HL-60 (cell line): Measurements from ENCODE around the gene DDR1.
A peak's percentile ranks its signal among the peaks of the same experiment; 100 is the strongest.

Experiments
- DNase-seq, 2 experiments: peaks; one replicate each; pipeline ENCODE4 v3.0.0-alpha.2; 2010 to 2020; ENCODE audit warnings: low read depth in 1 of 2, low spot score in 1 of 2
- H3K27ac ChIP-seq: fragments of 250-450 bp; sonication (Bioruptor Pico); replicated peaks from 2 replicates; pipeline ENCODE4 v1.5.1; 2020; ENCODE audit warnings: mild to moderate bottlenecking, moderate library complexity
- H3K27me3 ChIP-seq: fragments of 250-450 bp; sonication (Bioruptor Pico); 2 replicates; pipeline ENCODE4 v1.5.1; 2021; ENCODE audit warnings: mild to moderate bottlenecking, moderate library complexity; ENCODE audit not compliant: insufficient read depth, poor library complexity, severe bottlenecking
- H3K4me3 ChIP-seq: replicated peaks from 2 replicates; pipeline ENCODE4 v1.5.1; 2011; ENCODE audit warnings: mild to moderate bottlenecking, control low read depth, low read length; ENCODE audit not compliant: insufficient read depth
- GABPA ChIP-seq: IDR thresholded peaks from 2 replicates; pipeline ENCODE4 v1.6.1; 2012; ENCODE audit warnings: low read depth
- POLR2AphosphoS5 ChIP-seq: IDR thresholded peaks from 2 replicates; pipeline ENCODE4 v1.6.1; 2012; ENCODE audit warnings: low read depth
- SPI1 ChIP-seq: IDR thresholded peaks from 2 replicates; pipeline ENCODE4 v1.6.1; 2012; ENCODE audit warnings: low read depth, mild to moderate bottlenecking, borderline replicate concordance
- TF ChIP-seq, protein P1 (sequence below): IDR thresholded peaks from 2 replicates; pipeline ENCODE4 v1.6.1; 2012; ENCODE audit warnings: low read depth; ENCODE audit not compliant: insufficient replicate concordance
- TF ChIP-seq, protein P2 (sequence below): IDR thresholded peaks from one replicate; pipeline ENCODE4 v1.5.1; 2011; ENCODE audit warnings: low read length, control low read depth, inconsistent platforms; ENCODE audit not compliant: insufficient read depth

Gene DDR1

DNA sequence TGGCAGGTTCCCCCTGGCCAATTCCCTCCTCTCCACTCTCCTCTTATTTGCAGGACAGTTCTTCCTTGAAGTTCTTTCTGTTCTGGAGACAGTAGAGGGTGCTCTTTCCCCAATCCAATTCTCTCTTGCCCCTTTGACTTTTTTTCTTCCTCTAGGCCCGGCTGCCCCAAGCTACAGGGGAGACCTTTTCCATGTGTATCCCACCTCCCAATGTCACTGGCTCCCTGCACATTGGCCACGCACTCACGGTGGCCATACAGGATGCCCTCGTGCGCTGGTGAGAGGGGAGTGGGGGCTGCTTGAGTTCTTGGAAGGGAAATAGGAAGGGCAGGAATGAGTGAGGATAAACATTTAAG is 31.2 kb downstream of the DDR1 start:
- Histone ChIP-seq H3K27ac (no peak overlapping the region; the same call in 1 of the 2 replicates), H3K4me3 (no peak overlapping the region)
- TF ChIP-seq GABPA (no peak), SPI1 (no peak), POLR2AphosphoS5 (no peak)
- TF ChIP-seq, protein P1, sequence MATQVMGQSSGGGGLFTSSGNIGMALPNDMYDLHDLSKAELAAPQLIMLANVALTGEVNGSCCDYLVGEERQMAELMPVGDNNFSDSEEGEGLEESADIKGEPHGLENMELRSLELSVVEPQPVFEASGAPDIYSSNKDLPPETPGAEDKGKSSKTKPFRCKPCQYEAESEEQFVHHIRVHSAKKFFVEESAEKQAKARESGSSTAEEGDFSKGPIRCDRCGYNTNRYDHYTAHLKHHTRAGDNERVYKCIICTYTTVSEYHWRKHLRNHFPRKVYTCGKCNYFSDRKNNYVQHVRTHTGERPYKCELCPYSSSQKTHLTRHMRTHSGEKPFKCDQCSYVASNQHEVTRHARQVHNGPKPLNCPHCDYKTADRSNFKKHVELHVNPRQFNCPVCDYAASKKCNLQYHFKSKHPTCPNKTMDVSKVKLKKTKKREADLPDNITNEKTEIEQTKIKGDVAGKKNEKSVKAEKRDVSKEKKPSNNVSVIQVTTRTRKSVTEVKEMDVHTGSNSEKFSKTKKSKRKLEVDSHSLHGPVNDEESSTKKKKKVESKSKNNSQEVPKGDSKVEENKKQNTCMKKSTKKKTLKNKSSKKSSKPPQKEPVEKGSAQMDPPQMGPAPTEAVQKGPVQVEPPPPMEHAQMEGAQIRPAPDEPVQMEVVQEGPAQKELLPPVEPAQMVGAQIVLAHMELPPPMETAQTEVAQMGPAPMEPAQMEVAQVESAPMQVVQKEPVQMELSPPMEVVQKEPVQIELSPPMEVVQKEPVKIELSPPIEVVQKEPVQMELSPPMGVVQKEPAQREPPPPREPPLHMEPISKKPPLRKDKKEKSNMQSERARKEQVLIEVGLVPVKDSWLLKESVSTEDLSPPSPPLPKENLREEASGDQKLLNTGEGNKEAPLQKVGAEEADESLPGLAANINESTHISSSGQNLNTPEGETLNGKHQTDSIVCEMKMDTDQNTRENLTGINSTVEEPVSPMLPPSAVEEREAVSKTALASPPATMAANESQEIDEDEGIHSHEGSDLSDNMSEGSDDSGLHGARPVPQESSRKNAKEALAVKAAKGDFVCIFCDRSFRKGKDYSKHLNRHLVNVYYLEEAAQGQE: no peak
- TF ChIP-seq, protein P2, sequence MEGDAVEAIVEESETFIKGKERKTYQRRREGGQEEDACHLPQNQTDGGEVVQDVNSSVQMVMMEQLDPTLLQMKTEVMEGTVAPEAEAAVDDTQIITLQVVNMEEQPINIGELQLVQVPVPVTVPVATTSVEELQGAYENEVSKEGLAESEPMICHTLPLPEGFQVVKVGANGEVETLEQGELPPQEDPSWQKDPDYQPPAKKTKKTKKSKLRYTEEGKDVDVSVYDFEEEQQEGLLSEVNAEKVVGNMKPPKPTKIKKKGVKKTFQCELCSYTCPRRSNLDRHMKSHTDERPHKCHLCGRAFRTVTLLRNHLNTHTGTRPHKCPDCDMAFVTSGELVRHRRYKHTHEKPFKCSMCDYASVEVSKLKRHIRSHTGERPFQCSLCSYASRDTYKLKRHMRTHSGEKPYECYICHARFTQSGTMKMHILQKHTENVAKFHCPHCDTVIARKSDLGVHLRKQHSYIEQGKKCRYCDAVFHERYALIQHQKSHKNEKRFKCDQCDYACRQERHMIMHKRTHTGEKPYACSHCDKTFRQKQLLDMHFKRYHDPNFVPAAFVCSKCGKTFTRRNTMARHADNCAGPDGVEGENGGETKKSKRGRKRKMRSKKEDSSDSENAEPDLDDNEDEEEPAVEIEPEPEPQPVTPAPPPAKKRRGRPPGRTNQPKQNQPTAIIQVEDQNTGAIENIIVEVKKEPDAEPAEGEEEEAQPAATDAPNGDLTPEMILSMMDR: peak; percentile 30

DNA sequence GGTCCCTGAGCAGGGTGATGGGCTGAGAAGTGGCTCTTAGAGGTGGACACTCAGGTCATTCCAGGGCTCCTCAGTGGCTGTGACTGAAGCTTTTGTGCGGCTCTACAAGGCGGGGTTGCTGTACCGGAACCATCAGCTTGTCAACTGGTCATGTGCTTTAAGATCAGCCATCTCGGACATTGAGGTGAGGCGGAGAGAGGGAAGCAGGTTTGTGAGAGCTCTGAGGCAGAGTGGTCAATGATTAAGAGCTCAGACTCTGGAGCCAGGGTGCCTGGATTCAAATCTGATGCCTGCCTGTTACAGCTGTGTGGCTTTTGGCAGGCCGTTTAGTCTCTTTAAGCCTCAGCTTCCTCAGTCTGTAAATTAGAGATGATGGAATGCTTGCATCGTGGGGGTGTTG is 32.7 kb downstream of the DDR1 start:
- Histone ChIP-seq H3K27me3 (no peaks in the 10 kb centered on the region), H3K27ac (no peak overlapping the region), H3K4me3 (no peak overlapping the region)
- DNase-seq: no peak
- TF ChIP-seq, protein P1: no peak
- TF ChIP-seq, protein P2: no peak
- no peak for TF ChIP-seq POLR2AphosphoS5
- TF ChIP-seq SPI1: no peak
- TF ChIP-seq GABPA: no peak

More for the DNA sequence above, 31.2 kb downstream of the DDR1 start:
- peak; percentile 36 to 54 for DNase-seq
- no peaks in the 10 kb centered on the region for H3K27me3 ChIP-seq

DNA sequence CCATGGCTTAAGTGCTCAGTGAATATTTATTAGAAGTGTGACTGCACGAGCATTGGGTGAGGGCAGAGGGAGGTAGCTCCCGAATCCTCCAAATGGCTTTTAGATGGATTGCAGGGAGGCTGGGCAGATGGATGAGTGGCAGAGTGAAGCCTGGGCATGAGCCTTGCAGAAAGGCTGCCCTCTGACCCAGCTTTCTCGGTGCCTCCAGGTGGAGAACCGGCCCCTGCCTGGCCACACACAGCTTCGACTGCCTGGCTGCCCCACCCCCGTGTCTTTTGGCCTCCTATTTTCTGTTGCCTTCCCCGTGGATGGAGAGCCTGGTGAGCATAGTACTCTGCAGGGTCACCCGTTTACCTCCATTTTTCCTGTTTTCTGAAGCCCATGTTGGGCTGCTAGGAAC is 33.2 kb downstream of the DDR1 start:
- TF ChIP-seq GABPA (no peak), SPI1 (no peak), POLR2AphosphoS5 (no peak)
- TF ChIP-seq, protein P1: no peak
- TF ChIP-seq, protein P2: no peak
- DNase-seq: no peak
- H3K27ac ChIP-seq: no peak overlapping the region
- no peak overlapping the region for H3K4me3 ChIP-seq
- H3K27me3 ChIP-seq: no peaks in the 10 kb centered on the region
